Brain microvascular endothelial cell (primary cell): ENCODE results near the gene CDR2.

Experiments used
- DNase-seq: peaks from one replicate; pipeline ENCODE4 v3.0.0-alpha.2; 2020
- H3K27ac ChIP-seq: fragments of 250-450 bp; sonication (Bioruptor Pico); 2 replicates; pipeline ENCODE4 v1.5.1; 2020; ENCODE audit warnings: mild to moderate bottlenecking, moderate library complexity
- H3K27me3 ChIP-seq: fragments of 250-450 bp; sonication (Bioruptor Pico); replicated peaks from 2 replicates; pipeline ENCODE4 v1.5.1; 2020; ENCODE audit warnings: mild to moderate bottlenecking
- H3K36me3 ChIP-seq: fragments of 250-450 bp; sonication (Bioruptor Pico); replicated peaks from 2 replicates; pipeline ENCODE4 v1.5.1; 2020; ENCODE audit warnings: mild to moderate bottlenecking
- H3K4me3 ChIP-seq: 2 replicates; pipeline ENCODE4 v1.5.1; 2011; ENCODE audit warnings: low read depth, mild to moderate bottlenecking, control low read depth, low read length, moderate library complexity
- CTCF ChIP-seq: IDR thresholded peaks from 2 replicates; pipeline ENCODE4 v1.5.1; 2011; ENCODE audit warnings: low read depth, mild to moderate bottlenecking, moderate library complexity, low read length, control low read depth, inconsistent platforms; ENCODE audit errors: missing control alignments
- in situ Hi-C: cut with HindIII; loops from 2 replicates; pipeline ENCODE4 v1.10.0; 2017; ENCODE audit warnings: low sequenced_read_pairs, low pct_ligation_motif_present

The CDR2 gene

GRCh38 chr16:22397931-22398330 lies 23.5 kb upstream of the CDR2 start:
- DNase-seq, result no peak
- Histone ChIP-seq H3K36me3 (no peaks in the 10 kb centered on the region), H3K27me3 (no peaks in the 10 kb centered on the region), H3K4me3 (no peak overlapping the region), H3K27ac (peak overlapping the region; percentile 17)
- TF ChIP-seq CTCF, result no peak
- in situ Hi-C loops, result no loop called here

- in situ Hi-C loops, result no loop called here
- Histone ChIP-seq H3K27ac (peak overlapping the region; percentile 31), H3K4me3 (no peak overlapping the region), H3K27me3 (no peaks in the 10 kb centered on the region), H3K36me3 (no peaks in the 10 kb centered on the region)
- TF ChIP-seq CTCF, result no peak
- peak; percentile 89 for DNase-seq
Measured at GRCh38 chr16:22397464-22397863, 23.0 kb upstream of the CDR2 start.

- in situ Hi-C loops, result no loop called here
- no peak overlapping the region for H3K27ac ChIP-seq
- H3K36me3 ChIP-seq, result no peaks in the 10 kb centered on the region
- DNase-seq, result no peak
- H3K27me3 ChIP-seq, result no peaks in the 10 kb centered on the region
- TF ChIP-seq CTCF, result no peak
- no peak overlapping the region for H3K4me3 ChIP-seq
Measured at GRCh38 chr16:22395960-22396359, 21.5 kb upstream of the CDR2 start.

DNA sequence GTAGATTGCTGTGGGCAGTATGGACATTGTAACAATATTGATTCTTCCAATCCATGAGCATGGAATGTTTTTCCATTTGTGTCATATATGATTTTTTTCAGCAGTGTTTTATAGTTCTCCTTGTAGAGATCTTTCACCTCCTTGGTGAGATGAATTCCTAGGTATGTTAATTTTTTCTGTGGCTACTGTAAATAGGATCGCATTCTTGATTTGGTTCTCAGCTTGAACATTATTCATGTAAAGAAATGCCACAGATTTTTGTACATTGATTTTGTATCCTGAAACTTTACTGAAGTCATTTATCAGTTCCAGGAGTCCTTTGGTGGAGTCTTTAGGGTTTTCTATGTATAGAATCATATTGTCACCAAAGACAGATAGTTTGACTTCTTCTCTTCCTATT lies 19.7 kb upstream of the CDR2 start:
- DNase-seq, result no peak
- in situ Hi-C loops, result no loop called here
- H3K27ac ChIP-seq, result no peak overlapping the region
- no peaks in the 10 kb centered on the region for H3K36me3 ChIP-seq
- no peak for TF ChIP-seq CTCF
- H3K27me3 ChIP-seq, result no peaks in the 10 kb centered on the region
- H3K4me3 ChIP-seq, result no peak overlapping the region

- Histone ChIP-seq H3K27ac (peak overlapping the region; percentile 59), H3K4me3 (no peak overlapping the region), H3K36me3 (no peaks in the 10 kb centered on the region), H3K27me3 (no peaks in the 10 kb centered on the region)
- no peak for DNase-seq
- in situ Hi-C loops, result no loop called here
- TF ChIP-seq CTCF, result no peak
Measured at GRCh38 chr16:22388101-22388644, 13.8 kb upstream of the CDR2 start.

GRCh38 chr16:22386976-22387375 lies 12.6 kb upstream of the CDR2 start:
- no peak for TF ChIP-seq CTCF
- H3K36me3 ChIP-seq, result no peaks in the 10 kb centered on the region
- in situ Hi-C loops, result no loop called here
- H3K27me3 ChIP-seq, result no peaks in the 10 kb centered on the region
- peak overlapping the region; percentile 59 for H3K27ac ChIP-seq
- peak; percentile 87 for DNase-seq
- H3K4me3 ChIP-seq, result no peak overlapping the region
